HEK293 (cell line): Measurements from ENCODE around the gene RILPL1.
"Not testable (repeated sequence)": the region's sequence is repeated elsewhere in the genome, so short reads cannot be mapped to it uniquely, and the experiment has no call there.

Experiments
- CTCF ChIP-seq: fragments of 450-650 bp; formaldehyde crosslinking; IDR thresholded peaks from 2 replicates; pipeline ENCODE4 v1.5.1; 2016; ENCODE audit warnings: missing biosample characterization, missing genetic modification characterization
- KLF10 ChIP-seq: fragments of 450-650 bp; IDR thresholded peaks from 2 replicates; pipeline ENCODE4 v1.5.1; 2018; ENCODE audit warnings: missing biosample characterization, mild to moderate bottlenecking, missing genetic modification characterization

GRCh38 chr12:123452276-123452550 lies 81.3 kb downstream of the RILPL1 start:
- not testable (repeated sequence) for TF ChIP-seq KLF10, CTCF (tag by site-specific recombination)
